GM12864 (cell line): ENCODE data around the gene KRTAP5-7.

Source experiments
- DNase-seq: peaks from one replicate; pipeline ENCODE4 v3.0.0-alpha.2; 2011; ENCODE audit warnings: low read depth
- H3K4me3 ChIP-seq: 2 replicates; pipeline ENCODE4 v1.5.1; 2011; ENCODE audit warnings: mild to moderate bottlenecking, low read depth, low read length, control low read depth
- TF ChIP-seq, protein P1 (sequence below): IDR thresholded peaks from 2 replicates; pipeline ENCODE4 v1.5.1; 2011; ENCODE audit warnings: low read depth, mild to moderate bottlenecking, moderate library complexity, low read length, control low read depth, inconsistent platforms; ENCODE audit errors: missing control alignments

The KRTAP5-7 gene

DNA sequence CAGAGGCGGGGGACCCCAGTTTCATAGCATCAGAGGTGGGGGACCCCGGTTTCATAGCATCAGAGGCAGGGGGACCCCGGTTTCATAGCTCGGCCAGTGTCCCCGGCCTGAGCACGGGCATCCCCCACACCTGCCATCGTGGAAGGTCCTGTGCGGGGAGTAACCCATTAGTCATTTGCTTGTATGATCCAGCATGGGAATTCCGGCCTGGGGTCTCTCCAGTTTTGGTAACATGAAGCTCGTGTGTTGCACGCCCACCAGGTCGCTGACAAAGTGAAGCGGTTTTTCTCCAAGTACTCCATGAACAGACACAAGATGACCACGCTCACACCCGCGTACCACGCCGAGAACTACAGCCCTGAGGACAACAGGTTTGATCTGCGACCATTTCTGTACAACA lies 29.0 kb upstream of the KRTAP5-7 start:
- TF ChIP-seq, protein P1, sequence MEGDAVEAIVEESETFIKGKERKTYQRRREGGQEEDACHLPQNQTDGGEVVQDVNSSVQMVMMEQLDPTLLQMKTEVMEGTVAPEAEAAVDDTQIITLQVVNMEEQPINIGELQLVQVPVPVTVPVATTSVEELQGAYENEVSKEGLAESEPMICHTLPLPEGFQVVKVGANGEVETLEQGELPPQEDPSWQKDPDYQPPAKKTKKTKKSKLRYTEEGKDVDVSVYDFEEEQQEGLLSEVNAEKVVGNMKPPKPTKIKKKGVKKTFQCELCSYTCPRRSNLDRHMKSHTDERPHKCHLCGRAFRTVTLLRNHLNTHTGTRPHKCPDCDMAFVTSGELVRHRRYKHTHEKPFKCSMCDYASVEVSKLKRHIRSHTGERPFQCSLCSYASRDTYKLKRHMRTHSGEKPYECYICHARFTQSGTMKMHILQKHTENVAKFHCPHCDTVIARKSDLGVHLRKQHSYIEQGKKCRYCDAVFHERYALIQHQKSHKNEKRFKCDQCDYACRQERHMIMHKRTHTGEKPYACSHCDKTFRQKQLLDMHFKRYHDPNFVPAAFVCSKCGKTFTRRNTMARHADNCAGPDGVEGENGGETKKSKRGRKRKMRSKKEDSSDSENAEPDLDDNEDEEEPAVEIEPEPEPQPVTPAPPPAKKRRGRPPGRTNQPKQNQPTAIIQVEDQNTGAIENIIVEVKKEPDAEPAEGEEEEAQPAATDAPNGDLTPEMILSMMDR = no peak

GRCh38 chr11:71499125-71499524 lies 27.9 kb upstream of the KRTAP5-7 start:
- no peak overlapping the region for H3K4me3 ChIP-seq
- TF ChIP-seq, protein P1 = no peak
- DNase-seq = no peak

More for the DNA sequence above, 29.0 kb upstream of the KRTAP5-7 start:
- no peak overlapping the region for H3K4me3 ChIP-seq
- DNase-seq = no peak

- H3K4me3 ChIP-seq = no peak overlapping the region
- no peak for DNase-seq
- TF ChIP-seq, protein P1 = no peak
Measured at GRCh38 chr11:71499546-71499945, 27.5 kb upstream of the KRTAP5-7 start.

GRCh38 chr11:71500601-71501021 lies 26.5 kb upstream of the KRTAP5-7 start:
- no peak overlapping the region for H3K4me3 ChIP-seq
- TF ChIP-seq, protein P1 = no peak
- DNase-seq = no peak

- no peak overlapping the region for H3K4me3 ChIP-seq
- TF ChIP-seq, protein P1 = no peak
- no peak for DNase-seq
Measured at GRCh38 chr11:71501071-71501985, 25.7 kb upstream of the KRTAP5-7 start.

DNA sequence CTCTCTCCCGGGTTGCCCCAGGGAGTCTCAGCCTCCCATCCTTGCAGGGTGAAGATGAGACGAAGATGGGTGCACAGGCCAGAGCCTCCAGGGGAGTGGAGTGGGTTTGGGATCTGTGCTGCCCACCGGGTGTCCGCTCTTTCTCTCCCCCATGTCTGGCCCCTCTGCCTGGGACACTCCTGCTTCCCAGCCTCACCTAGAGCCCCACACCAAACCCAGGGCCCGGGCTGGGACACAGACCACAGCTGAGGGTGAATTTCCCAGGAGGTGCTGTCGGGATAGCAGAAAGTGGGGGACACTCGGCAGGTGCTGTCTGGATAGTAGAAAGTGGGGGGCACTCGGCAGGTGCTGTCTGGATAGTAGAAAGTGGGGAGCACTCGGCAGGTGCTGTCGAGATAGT lies 25.0 kb upstream of the KRTAP5-7 start:
- no peak for DNase-seq
- TF ChIP-seq, protein P1 = no peak
- no peak overlapping the region for H3K4me3 ChIP-seq
